Measurements from ENCODE around the gene SLC9A9.

- TF ChIP-seq, protein P1, sequence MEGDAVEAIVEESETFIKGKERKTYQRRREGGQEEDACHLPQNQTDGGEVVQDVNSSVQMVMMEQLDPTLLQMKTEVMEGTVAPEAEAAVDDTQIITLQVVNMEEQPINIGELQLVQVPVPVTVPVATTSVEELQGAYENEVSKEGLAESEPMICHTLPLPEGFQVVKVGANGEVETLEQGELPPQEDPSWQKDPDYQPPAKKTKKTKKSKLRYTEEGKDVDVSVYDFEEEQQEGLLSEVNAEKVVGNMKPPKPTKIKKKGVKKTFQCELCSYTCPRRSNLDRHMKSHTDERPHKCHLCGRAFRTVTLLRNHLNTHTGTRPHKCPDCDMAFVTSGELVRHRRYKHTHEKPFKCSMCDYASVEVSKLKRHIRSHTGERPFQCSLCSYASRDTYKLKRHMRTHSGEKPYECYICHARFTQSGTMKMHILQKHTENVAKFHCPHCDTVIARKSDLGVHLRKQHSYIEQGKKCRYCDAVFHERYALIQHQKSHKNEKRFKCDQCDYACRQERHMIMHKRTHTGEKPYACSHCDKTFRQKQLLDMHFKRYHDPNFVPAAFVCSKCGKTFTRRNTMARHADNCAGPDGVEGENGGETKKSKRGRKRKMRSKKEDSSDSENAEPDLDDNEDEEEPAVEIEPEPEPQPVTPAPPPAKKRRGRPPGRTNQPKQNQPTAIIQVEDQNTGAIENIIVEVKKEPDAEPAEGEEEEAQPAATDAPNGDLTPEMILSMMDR (conservative IDR thresholded peaks at IDR 0.05; ENCODE audit: low read depth, low read length) = no peak
- TF ChIP-seq EZH2 (IDR thresholded peaks at IDR 0.05; ENCODE audit: borderline replicate concordance, low read depth, low read length, poor library complexity, severe bottlenecking) = no peak
Measured at GRCh38 chr3:143475981-143476380, 372.3 kb downstream of the SLC9A9 start.
